Activated CD4-positive, alpha-beta T cell treated with anti-CD3 and anti-CD28 coated beads, Interleukin-2, amount 50 U/mL, for 48 hours (primary cell): ENCODE data around the gene CAMKK1.
"Not testable (repeated sequence)": the region's sequence is repeated elsewhere in the genome, so short reads cannot be mapped to it uniquely, and the experiment has no call there.

ENCODE experiments used
- DNase-seq, 2 experiments: peaks; one replicate each; pipeline ENCODE4 v3.0.0-alpha.2; 2020

The CAMKK1 gene

DNA sequence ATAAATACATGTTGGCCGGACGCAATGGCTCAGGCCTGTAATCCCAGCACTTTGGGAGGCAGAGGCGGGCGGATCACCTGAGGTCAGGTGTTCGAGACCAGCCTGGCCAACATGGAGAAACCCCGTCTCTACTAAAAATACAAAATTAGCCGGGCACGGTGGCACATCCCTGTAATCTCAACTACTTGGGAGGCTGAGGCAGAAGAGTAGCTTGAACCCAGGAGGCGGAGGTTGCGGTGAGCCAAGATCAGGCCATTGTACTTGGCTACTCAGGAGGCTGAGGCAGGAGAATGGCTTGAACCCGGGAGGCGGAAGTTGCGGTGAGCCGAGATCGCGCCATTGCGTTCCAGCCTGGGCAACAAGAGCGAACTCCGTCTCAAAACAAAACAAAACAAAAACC, 48.3 kb downstream of the CAMKK1 start:
- DNase-seq, result not testable (repeated sequence)

DNA sequence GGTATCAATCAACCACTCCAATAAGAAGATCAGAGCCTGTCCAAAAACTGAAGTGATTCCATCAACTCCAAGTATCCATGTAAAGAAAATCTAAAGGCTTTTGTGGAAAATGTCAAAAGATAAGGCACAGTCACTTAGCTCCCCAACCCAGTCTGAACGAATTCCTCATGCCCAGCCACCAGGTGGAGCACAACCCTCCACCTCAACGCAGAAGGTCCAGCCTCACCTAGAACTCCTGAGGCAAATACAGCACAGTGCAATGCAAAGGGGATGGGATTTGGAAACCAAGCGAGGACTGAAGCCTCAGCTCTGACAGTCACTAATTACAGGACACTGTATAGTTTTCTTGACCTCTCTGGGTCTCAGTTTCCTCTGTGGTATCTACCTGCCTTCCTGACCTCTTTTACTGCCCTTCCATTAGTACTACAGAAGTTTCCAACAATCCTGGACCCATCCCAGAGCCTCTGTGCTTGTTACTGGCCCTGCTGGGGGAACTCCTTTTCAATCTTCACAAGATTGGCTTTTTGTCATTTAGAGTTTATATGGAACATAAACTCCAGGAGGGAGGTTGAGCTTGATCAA, 48.8 kb downstream of the CAMKK1 start:
- DNase-seq, result peak; percentile 49 to 60

DNA sequence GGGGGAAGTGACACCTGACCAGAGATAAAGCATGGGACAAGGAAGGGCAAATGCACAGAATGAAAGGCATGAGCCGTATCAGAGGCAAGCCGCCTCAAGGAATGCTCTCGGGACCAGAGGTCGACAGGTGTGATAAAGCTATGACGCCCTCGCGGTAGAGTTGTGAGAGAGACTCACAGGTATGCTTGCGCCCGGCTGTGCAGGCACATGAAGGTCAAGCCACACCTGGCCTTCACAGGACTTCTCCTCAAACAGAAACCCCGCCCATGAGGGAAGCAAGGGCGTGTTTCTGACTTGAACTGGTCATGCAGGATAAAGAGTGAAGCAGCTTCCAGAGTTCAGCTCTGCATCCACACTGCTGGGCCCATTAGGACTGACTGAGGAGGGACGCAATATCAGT, 54.6 kb downstream of the CAMKK1 start:
- DNase-seq, result no peak

DNA sequence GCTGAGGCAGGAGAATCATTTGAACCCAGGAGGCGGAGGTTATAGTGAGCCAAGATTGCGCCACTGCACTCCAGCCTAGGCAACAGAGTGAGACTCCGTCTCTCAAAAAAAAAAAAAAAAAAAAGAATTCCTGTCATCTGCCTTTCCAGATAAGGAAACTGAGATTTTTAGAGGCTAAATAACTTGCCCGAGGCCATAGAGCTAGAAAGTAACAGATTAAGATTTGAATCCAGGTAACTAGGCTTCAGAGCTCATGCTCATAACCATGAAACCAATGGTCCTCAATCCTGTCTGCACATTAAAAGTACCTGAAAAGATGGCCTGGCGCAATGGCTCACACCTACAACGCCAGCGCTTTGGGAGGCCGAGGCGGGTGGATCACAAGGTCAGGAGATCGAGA, 56.3 kb downstream of the CAMKK1 start:
- DNase-seq, result no peak

DNA sequence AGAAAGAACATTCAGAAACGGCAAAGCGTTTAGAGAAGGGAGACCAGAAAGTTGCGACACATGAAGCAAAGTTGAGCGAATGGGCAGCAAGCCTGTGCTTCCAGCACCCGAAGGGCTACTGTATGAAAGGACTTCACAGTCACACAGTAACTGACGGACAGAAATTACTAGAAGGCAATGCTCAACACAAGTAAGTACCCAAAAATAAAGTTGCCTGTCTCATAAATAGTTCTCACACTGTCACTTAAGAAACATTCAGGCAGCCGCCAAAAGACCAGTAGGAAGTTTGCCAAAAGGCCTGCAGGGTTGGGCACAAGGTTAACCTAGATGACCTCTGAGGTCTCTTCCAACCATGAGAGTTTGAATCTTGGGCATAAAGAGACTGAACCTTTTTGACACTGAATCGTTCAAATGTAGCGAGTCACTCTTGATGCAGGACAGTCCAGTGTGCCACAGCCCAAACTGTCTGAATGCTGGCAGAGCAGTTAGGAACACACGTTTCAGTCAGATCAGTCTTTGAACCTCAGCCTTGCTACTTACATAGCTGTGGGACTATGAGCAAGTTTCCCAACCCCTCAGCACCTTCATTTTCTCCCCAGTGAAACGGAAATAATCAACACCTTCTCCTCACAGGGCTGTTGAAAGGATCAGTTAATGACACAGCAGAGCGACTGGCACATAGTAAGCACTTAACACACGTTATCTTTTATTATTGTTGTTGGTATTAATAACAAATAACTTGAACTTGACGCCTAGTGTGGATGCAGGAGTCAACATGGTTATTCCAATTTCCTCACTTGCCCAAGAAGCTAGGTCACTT, 57.2 kb downstream of the CAMKK1 start:
- no peak for DNase-seq

DNA sequence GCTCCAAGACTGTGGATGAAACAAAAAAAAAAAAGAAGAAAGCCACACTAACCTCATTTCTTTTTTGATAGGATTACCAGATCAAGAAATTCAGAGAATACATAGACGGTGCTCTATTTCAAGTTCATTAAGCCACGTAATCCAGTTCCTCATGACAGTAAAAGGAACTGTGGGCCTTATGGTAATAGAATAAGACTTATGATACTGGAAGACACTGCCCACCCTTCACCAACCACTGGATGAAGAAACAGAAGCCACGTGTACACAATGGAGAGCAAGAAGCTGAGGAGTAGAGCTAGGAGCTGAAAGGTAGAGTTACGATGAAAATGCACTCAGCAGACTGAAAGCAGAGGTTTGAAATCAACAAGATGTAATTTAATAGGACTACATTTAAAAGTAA, 58.0 kb downstream of the CAMKK1 start:
- DNase-seq, result no peak

DNA sequence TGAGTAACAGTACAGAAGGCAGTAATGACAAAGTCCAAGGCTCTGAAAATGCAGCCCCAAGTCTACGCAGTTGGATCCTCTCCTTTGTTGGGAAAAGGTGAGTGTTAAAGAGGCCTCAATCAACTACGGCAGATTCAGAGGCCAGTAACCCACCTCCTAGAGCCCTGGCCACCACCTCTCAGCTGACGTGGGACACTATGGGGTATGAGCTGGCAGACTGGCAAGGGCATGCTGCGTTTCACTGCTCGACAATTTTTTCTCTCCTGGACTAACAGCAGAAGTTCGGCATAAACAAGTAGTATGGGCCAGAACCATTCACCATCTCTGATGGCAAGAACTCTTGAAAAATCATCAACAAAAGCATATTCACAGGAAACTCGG, 64.0 kb downstream of the CAMKK1 start:
- DNase-seq, result no peak

DNA sequence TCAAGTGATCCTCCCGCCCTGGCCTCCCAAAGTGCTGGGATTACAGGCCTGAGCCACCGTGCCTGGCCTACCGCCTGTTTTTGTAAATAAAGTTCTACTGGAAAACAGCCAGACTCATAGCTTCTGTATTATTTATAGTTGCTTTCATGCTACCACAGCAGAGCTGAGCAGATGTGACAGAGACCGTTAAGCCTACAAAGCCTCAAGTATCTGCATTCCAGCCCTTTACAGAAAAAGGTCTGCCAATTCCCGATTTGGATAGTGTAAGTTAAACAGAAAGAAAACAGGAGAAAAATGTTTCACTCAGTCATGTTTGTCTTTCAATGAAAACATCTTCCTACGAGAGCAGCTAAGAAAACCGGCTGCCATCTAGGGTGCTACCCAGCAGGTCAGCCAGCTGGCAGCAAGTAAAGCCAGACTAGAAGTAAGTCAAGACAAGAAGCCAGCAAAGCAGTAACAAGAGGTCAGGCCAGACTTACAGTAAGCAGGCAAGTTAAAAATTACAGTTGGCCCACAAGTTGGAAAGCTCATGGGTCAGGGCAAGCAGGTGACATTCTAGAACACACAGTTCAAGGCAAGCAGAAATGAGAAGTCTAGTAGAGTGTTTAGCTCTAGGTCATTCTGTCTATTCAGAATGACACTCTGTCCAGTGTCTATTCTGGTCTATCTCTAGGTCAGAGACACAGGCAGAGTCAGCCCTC, 64.6 kb downstream of the CAMKK1 start:
- DNase-seq, result no peak

DNA sequence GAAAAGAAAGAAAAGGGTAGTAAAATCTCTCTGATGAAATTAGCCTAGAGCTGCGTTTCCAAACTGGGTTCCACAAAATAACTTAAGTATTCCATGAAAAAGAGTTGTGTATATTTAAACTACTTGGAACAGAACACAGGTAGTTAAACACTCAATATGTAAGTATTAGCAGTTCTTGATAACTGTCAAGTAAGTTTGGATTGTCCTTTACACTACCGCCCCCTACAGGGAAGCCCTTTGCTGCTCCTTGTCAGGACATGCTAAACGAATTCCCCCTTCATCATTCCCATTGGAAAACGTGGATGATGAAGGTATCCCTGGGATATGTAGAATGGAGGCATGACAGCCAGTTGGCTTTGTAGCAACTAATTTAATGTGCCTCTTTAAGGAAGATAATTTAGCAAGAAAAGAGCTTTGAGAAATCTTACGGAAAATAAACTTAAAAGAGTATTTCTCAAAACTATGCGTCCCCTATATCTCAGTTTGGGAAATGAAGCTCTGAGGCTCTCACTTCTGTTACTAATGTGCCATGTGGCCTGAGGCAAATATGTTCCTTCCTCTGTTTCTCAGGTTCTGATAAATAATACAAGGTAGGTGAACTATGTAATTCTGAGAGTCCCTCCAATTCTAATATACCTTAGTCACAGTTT, 65.6 kb downstream of the CAMKK1 start:
- DNase-seq, result peak; percentile 71 to 76

DNA sequence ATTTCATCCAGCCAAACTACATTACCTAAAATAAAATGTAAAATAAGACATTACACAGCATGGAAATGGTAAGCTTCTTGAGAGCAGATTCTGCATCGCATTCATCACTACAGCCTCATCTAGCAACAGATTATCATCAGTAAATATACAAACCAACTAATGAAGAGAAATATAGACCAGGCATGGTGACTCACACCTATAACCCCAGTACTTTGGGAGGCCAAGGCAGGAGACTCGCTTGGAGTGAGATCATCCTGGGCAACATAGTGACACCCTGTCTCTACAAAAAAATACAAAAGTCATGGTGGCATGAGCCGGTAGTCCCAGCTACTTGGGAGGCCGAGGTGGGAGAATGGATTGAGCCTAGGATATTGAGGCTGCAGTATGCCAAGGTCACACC, 66.7 kb downstream of the CAMKK1 start:
- DNase-seq, result no peak

DNA sequence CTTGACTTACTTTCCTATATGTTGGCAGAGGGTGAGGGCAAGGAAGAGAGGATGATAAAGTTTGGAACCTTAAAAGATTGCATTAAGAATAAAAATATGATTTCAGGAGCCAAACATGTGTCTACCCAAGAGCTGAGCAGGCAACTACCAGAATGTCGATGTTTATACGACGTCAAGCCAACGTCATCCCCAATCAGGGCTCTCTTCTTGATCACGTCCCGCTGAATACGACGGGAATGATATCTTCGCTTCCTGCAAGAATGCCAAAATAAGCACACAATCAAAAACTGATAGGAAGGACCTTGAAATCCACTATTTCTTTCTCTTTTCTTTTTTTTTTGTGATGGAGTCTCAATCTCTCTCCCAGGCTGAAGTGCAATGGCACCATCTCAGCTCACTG, 71.8 kb downstream of the CAMKK1 start:
- no peak for DNase-seq

DNA sequence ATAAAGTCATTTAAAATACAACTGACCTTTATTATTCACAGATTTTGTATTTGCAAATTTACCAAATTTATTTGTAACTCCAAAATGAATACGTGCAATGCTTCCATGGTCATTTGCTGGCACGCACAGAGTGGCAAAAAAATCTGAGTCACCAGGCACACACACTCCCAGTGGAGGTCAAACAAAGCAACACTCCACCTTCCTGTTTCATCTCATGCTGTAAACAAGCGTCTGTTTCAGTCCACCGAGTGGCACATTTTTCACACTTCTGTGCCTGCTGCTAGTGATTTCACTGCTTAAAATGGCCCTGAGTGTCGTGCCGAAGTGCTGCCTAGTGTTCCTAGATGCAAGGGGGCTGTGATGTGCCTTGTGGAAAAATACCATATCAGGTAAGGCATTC, 74.1 kb downstream of the CAMKK1 start:
- no peak for DNase-seq

DNA sequence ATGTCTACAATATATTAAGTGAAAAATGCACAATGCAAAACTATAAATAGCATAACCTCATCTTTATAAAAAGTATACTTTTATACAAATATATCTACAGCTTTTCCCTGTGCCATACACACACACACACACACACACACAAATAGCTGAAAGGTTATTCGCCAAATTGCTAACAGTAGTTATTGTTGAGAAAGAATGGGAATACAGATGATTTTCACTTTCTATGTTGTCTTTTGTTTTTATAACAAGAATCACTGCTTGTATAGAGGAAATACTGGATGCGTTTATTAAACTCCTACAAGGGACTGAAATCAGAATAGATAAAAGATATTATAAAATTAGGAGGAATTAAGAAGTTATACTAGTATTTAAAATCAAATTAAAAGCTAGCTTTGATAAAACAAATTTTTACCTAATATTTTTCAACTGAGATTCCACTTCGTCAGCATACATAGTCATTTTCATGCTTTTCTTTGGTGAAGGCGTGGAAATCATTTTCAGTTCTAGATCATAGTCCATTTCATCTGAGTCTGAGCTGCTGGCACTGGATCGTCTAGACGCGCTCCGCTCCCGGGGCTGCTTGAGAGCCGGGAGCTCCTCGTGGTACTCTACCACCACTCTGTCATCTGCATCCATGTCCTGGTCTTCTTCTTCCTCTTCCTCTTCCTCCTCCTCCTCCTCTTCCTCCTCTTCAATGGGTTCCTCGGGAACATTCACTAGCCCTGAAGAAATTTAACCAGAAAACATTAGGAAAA, 74.8 kb downstream of the CAMKK1 start:
- DNase-seq, result no peak

DNA sequence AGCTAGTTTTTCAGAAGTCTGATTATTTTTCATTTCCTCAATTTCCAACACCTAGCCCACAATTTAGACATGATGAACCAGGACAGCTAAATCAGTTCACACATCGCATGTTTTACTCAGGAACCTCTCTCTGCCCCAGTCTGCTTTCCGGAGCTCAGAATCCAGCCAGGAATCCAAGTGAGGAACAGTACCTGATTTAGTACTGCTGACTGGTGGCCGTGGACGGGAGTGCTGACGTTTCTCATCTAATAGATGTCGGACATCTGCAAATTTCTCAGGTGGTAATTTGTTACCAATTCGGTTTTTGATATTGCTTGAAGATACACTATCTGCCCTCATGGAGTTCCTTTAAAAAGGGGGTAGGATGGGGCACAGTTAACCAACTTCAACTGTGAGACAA, 76.9 kb downstream of the CAMKK1 start:
- DNase-seq, result no peak

DNA sequence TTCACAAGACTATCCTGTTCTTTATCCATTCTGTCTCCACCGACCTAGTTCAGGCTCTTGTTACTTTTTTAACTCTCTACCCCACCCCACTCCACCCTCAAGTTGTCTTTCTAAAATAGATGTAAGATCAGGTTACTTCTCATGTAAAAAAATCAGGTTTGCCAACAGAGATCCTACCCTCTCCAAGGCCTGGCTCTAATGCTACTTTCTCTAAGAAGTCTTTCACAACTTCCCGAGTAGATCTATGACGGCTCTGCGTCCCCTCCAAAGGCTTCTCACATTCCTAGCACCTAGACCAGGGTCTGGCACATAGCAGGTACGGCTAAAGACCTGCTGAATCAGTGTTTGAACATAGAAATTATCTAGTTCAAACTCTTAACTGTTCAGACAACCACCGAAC, 77.7 kb downstream of the CAMKK1 start:
- DNase-seq, result no peak

DNA sequence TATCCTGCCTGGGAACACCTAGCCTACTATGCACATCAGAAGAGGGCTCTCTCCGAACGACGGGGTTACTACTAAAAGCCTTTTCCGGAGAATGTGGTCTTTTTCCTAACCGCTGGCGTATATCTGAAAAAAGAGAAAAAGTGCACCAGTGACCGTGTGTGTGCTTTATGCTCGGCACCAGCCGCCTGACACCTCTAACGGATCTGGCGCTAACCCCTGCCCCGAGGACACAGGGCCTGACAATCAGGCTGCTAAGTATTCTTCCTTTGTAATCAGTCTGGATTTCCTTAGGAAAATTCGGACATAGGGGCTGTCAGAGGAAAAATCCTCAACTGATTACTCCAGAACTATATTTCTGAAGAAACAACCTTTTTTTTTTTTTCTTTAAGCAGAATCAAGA, 78.5 kb downstream of the CAMKK1 start:
- no peak for DNase-seq

DNA sequence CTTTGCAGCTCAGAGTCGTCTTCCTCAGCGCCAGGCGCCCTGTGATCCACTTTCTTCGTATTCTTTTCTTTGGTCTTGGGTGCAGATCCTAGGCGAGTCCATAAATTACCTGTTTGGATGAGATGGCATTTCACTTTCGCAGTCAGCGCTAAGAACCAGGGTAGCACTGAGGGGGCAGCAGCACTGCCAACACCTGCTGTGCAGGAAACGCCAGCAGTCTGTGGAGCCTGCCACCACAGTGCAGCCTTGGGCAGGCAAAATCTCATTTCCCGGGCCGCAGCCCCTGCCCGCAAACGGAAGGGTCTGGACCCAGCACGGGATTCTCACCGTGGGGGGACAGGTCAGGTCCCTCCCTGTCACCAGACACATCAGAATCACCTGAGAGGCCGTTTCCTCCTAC, 79.7 kb downstream of the CAMKK1 start:
- no peak for DNase-seq

DNA sequence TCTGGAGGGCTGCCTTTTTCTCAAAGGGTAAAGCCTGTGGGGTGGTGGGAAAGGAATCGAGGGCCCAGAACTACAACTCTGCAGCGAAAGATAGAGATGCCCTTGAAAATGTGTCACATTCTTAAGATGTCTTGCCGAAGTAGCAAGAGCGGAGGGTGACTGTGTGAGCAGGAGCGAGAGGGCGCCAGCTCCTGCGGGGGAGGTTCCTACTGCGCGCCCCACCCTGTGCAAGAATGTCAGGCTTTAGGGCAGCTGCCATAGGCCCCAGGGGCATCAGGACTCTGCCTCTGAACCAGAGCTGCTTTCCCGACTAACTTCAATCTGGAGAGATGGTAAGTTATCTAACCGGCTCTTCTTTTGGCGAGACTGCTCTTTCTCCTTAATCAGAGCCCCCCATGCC, 80.1 kb downstream of the CAMKK1 start:
- DNase-seq, result no peak

DNA sequence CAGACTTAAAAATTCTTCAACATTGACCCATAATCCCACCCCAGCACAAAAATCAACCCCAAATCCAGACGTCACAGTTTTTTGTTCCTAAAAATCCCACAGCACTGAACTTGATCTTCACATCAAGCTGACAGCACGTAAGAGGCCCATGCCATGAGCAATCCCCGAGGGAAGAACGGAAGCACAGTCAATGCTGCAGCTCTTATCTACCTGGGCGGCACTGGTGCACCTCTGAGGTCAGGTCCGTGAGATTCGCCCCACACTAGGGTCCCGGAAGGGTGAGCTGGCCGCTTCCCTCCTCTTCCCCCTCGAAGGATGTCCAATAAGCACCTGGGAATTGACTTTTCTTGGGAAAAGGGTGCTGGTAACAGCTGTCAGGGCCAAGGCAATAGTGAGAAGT, 80.6 kb downstream of the CAMKK1 start:
- no peak for DNase-seq
